ENCODE data around the gene TEN1.

DNA sequence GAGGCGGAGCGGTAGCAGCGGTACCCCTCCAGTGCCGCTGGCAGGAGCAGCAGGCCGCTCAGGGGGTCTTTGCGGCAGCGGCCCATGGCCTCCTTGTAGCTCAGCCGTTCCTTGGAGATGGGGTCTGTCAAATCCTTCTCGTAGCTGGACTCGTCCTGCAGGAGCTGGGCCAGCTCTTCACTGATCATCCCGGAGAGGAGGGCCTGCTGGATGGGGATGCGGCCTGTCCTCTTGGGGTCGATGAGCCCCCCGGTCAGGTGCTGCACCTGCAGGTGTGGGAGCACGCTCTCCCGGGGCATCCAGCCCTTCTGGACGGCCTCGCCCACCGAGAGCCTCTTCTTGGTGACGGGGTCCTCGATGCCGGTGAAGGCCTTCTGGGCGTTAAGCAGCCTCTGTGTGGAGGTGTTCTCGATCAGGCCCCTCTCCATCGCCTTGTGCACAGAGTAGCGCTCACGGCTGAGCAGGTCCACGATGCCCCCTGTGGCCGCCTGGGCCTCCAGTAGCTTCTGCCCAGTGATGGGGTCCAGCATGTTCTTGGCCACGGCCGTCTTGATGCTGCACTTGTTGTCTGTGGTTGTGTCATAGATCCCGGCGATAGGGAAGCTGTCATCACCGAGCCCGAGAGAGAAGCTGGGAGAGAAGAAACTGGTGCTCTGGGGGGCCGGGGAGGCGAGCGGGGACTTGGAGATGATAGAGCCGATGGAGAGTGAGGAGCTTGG, 28.2 kb downstream of the TEN1 start:
- TF ChIP-seq, protein P1, sequence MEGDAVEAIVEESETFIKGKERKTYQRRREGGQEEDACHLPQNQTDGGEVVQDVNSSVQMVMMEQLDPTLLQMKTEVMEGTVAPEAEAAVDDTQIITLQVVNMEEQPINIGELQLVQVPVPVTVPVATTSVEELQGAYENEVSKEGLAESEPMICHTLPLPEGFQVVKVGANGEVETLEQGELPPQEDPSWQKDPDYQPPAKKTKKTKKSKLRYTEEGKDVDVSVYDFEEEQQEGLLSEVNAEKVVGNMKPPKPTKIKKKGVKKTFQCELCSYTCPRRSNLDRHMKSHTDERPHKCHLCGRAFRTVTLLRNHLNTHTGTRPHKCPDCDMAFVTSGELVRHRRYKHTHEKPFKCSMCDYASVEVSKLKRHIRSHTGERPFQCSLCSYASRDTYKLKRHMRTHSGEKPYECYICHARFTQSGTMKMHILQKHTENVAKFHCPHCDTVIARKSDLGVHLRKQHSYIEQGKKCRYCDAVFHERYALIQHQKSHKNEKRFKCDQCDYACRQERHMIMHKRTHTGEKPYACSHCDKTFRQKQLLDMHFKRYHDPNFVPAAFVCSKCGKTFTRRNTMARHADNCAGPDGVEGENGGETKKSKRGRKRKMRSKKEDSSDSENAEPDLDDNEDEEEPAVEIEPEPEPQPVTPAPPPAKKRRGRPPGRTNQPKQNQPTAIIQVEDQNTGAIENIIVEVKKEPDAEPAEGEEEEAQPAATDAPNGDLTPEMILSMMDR (IDR thresholded peaks at IDR 0.05), result no peak
- TF ChIP-seq POLR2AphosphoS5 (IDR thresholded peaks at IDR 0.05) (no peak), POLR2A (IDR thresholded peaks at IDR 0.05) (no peak), EP300 (IDR thresholded peaks at IDR 0.05) (no peak)
